HFF-Myc (cell line): ENCODE data around the gene BTN3A1.

Experiments used
- DNase-seq: peaks from one replicate; pipeline ENCODE4 v3.0.0-alpha.2; 2011; ENCODE audit warnings: low read depth; ENCODE audit errors: extremely low read depth
- H3K4me3 ChIP-seq: replicated peaks from 2 replicates; pipeline ENCODE4 v1.5.1; 2011; ENCODE audit warnings: low read depth, mild to moderate bottlenecking, control low read depth, low read length
- TF ChIP-seq, protein P1 (sequence below): IDR thresholded peaks from 2 replicates; pipeline ENCODE4 v1.5.1; 2012; ENCODE audit warnings: mild to moderate bottlenecking, low read depth, low read length, control low read depth; ENCODE audit errors: missing control alignments

BTN3A1 gene

DNA sequence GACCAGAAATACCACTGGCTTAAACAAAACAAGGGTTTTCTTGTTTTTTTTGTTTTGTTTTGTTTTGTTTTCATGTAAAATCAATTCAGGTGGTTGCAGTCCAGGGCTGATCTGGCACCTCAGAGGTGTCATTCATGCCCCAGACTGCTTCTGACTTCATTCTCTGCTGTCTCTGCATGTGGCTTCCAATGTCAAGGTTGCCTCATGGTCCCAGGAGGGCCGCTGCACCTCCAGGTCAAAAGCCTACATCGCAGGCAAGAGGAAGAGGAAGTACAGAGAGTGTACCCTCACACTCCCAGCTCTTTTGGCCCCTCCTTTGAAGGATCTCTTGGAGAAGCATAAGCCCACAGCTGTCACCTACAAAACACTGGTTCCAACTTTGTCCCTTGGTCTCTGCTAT, 1.4 kb upstream of the BTN3A1 start:
- no peak for DNase-seq
- TF ChIP-seq, protein P1, sequence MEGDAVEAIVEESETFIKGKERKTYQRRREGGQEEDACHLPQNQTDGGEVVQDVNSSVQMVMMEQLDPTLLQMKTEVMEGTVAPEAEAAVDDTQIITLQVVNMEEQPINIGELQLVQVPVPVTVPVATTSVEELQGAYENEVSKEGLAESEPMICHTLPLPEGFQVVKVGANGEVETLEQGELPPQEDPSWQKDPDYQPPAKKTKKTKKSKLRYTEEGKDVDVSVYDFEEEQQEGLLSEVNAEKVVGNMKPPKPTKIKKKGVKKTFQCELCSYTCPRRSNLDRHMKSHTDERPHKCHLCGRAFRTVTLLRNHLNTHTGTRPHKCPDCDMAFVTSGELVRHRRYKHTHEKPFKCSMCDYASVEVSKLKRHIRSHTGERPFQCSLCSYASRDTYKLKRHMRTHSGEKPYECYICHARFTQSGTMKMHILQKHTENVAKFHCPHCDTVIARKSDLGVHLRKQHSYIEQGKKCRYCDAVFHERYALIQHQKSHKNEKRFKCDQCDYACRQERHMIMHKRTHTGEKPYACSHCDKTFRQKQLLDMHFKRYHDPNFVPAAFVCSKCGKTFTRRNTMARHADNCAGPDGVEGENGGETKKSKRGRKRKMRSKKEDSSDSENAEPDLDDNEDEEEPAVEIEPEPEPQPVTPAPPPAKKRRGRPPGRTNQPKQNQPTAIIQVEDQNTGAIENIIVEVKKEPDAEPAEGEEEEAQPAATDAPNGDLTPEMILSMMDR, result no peak

DNA sequence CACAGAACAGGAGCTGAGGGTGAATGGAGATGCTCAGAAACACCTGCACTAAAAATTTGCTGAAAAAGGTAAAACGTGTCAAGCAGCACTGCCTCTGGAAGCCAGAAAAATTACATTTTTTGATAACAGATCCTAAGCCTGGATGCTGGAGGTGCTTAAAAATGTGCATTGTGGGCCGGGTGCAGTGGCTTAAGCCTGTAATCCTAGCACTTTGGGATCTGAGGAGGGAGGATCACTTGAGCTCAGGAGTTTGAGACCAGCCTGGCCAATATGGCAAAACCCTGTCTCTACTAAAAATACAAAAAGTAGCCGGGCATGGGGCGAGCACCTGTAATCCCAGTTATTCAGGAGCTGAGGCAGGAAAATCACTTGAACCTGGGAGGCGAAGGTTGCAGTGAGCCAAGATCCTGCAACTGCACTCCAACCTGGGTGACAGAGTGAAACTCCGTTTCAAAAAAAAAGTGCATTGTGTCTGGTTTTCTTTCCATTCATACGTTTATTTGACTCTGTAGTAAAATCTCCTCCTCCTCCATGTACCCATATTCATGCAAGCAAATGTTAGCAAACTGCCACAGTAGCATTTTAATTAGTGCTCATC, 587 bp upstream of the BTN3A1 start:
- TF ChIP-seq, protein P1, result no peak
- DNase-seq, result no peak
- peak overlapping the region; percentile 61 for H3K4me3 ChIP-seq

More for the DNA sequence above, 1.4 kb upstream of the BTN3A1 start:
- H3K4me3 ChIP-seq, result no peak overlapping the region

DNA sequence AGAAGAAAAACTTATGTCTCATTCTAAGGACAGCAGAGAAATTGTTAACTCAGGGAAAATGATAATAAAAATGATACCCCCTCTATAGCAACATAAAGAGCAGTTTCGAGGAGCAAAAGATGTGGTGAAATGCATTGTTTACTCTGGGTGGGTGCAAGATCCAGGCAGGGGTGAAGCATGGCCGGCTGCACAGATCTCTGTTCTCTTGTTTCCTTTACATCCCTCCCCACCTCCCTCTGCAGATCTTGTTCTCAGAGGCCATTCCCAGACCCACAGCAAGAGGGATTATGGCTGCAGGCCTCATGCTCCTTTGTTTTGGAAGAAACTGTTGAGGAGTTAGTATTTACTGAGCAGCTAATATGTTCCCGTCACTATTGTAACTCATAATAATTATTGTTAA, 1.8 kb downstream of the BTN3A1 start:
- no peak overlapping the region for H3K4me3 ChIP-seq
- TF ChIP-seq, protein P1, result no peak
- no peak for DNase-seq

DNA sequence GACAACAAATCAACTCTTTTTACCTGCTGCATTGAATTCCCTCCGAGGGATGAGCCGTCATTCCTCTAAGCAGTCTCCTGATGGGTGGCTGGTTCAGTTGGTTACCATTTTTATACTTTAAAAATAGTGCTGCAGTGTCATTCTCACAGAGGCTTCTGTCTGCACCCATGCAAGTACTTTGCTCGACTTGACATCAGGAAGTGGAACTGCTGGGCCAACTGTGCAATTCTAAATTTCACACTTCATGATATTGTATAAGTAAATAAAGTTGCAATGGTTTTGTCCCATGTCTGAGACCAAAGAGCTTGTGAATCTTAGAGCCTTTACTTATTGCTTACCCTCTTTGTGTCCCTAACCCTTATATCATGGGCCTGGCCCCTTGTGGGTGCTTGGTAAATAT, 2.5 kb downstream of the BTN3A1 start:
- no peak for DNase-seq
- TF ChIP-seq, protein P1, result no peak
- no peak overlapping the region for H3K4me3 ChIP-seq

DNA sequence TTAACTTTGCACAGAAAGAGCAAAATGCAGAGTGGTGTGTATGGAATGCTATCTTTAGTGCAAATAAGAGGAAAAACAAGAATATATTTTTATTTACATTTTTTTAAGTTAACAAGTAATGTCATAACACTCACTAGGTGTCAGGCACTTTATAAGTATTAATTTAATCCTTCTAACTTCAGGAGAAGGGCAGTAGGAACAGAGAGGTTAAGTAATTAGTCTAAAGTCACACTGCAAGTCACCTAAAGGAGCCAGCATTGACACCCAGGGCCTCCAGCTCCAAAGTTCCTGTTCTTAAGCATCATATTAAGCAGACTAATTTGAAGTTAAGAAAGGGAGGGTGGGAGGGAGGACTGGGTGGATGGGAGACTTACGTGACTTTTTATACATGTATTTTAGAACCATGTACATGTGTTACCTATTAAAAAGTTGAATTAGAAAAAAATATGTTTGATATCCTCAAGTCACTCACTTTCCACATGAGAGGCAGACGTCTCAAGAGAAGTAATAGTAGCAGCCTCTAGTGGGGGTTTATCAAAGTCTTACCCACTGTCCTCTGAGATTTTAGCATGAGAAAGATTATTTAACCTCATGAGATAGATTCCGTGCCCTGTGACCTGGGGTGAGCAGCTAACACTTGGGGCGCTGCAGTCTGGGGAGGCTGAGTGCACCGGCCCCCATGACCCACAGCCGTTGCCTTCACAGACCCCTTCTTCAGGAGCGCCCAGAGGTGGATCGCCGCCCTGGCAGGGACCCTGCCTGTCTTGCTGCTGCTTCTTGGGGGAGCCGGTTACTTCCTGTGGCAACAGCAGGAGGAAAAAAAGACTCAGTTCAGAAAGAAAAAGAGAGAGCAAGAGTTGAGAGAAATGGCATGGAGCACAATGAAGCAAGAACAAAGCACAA, 7.0 kb downstream of the BTN3A1 start:
- no peak for DNase-seq
- TF ChIP-seq, protein P1, result no peak
- H3K4me3 ChIP-seq, result no peak overlapping the region

DNA sequence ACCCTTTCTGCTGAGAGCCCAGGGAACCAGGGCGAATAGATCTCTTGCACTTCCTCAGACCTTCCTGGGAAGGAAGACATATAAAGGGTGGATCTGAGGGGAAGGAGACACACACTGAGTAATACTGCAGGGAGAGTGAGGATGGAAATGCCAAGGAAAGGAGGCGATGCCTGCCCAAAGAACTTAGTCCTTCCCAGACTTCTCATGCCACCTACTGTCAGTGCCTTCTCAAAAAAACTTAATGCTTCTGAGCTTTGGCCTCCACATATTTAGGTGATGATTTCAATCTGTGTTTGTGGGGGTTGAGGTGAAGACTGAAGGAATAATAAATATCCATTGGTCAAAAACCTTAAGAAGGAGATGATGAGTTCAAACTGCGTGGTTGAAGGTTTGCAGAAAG, 9.7 kb downstream of the BTN3A1 start:
- H3K4me3 ChIP-seq, result no peak overlapping the region
- TF ChIP-seq, protein P1, result no peak
- no peak for DNase-seq
